K562 (cell line): Measurements from ENCODE around the gene DNAJB6. TPM values are rescaled to one million over a fixed set of nuclear protein-coding genes. Genes with fewer than 3 reads are reported as not detected.

ENCODE experiments used
- ATF1 ChIP-seq, 2 experiments: fragments of 450-650 bp in 1 of 2; IDR thresholded peaks; 2 replicates each; pipeline ENCODE4 v1.6.1; 2016; ENCODE audit warnings: missing compliant biosample characterization in 1 of 2, missing genetic modification characterization in 1 of 2
- HBP1 ChIP-seq: fragments of 450-650 bp; formaldehyde crosslinking; IDR thresholded peaks from 2 replicates; pipeline ENCODE4 v1.4.0; 2022; ENCODE audit warnings: missing genetic modification characterization
- ID3 ChIP-seq, 2 experiments: fragments of 250-450 bp in 1 of 2; fragments of 450-650 bp in 1 of 2; sonication (Bioruptor Pico) in 1 of 2; IDR thresholded peaks; 2 replicates each; pipeline versions ENCODE4 v1.6.1 to v1.8.0; 2016 to 2021; ENCODE audit warnings: mild to moderate bottlenecking in 2 of 2, moderate library complexity in 2 of 2, missing compliant biosample characterization in 1 of 2, missing genetic modification characterization in 1 of 2
- IRF9 ChIP-seq: fragments of 450-650 bp; IDR thresholded peaks from 2 replicates; pipeline ENCODE4 v1.6.1; 2016; ENCODE audit warnings: missing biosample characterization, missing genetic modification characterization
- LARP7 ChIP-seq: fragments of 450-650 bp; IDR thresholded peaks from 2 replicates; pipeline ENCODE4 v1.6.1; 2016
- MITF ChIP-seq: IDR thresholded peaks from 2 replicates; pipeline ENCODE4 v1.6.1; 2014; ENCODE audit warnings: antibody characterized with exemption
- MTA3 ChIP-seq: fragments of 450-650 bp; formaldehyde crosslinking; IDR thresholded peaks from 2 replicates; pipeline ENCODE4 v1.6.1; 2017; ENCODE audit warnings: mild to moderate bottlenecking, borderline replicate concordance
- RBFOX2 ChIP-seq: fragments of 200-400 bp; formaldehyde crosslinking; IDR thresholded peaks from 2 replicates; pipeline ENCODE4 v1.6.1; 2017; ENCODE audit warnings: low read depth, mild to moderate bottlenecking, low read length, moderate library complexity
- RHOXF2B ChIP-seq: fragments of 250-450 bp; sonication (Bioruptor Pico); conservative IDR thresholded peaks from 2 replicates; pipeline ENCODE4 v1.5.1; 2021
- SMARCA5 ChIP-seq: fragments of 450-650 bp; IDR thresholded peaks from 2 replicates; pipeline ENCODE4 v1.6.1; 2016
- TAL1 ChIP-seq: fragments of 450-650 bp; IDR thresholded peaks from 2 replicates; pipeline ENCODE4 v1.6.1; 2016; ENCODE audit warnings: mild to moderate bottlenecking
- TBP ChIP-seq: optimal IDR thresholded peaks from 2 replicates; pipeline ENCODE3; 2011; ENCODE audit warnings: low read depth, low read length, improper control_type of control experiment
- TCF7L2 ChIP-seq: fragments of 150-350 bp; IDR thresholded peaks from 2 replicates; pipeline ENCODE4 v1.6.1; 2016; ENCODE audit warnings: low read depth, mild to moderate bottlenecking, low read length, moderate library complexity
- TFAP4 ChIP-seq: sonication (generic); formaldehyde crosslinking; IDR thresholded peaks from 2 replicates; pipeline ENCODE4 v1.8.0; 2022; ENCODE audit warnings: missing genetic modification reagents, mild to moderate bottlenecking, moderate library complexity, borderline replicate concordance
- VEZF1 ChIP-seq: fragments of 200-800 bp; sonication (Bioruptor generic); IDR thresholded peaks from 2 replicates; pipeline ENCODE4 v1.6.1; 2017; ENCODE audit warnings: missing genetic modification characterization, missing compliant biosample characterization
- ZC3H8 ChIP-seq: fragments of 450-650 bp; IDR thresholded peaks from 2 replicates; pipeline ENCODE4 v1.6.1; 2017
- ZKSCAN8 ChIP-seq: fragments of 200-800 bp; sonication (Bioruptor generic); IDR thresholded peaks from 2 replicates; pipeline ENCODE4 v1.6.1; 2016; ENCODE audit warnings: missing genetic modification characterization, missing compliant biosample characterization
- ZNF639 ChIP-seq, 2 experiments: fragments of 200-800 bp in 1 of 2; sonication (Bioruptor generic) in 1 of 2; sonication (generic) in 1 of 2; formaldehyde crosslinking in 1 of 2; IDR thresholded peaks in 1 of 2; conservative IDR thresholded peaks in 1 of 2; 2 replicates each; pipeline versions ENCODE4 v1.5.0 to v1.6.1; 2016 to 2020; ENCODE audit warnings: missing compliant biosample characterization in 1 of 2, missing genetic modification characterization in 1 of 2, missing genetic modification reagents in 1 of 2
- ZNF778 ChIP-seq: fragments of 450-650 bp; formaldehyde crosslinking; IDR thresholded peaks from 2 replicates; pipeline ENCODE4 v1.4.0; 2020; ENCODE audit warnings: mild to moderate bottlenecking, moderate library complexity
- polyA plus RNA-seq, 8 experiments: library from polyadenylated mRNA; depleted of rRNA in 4 of 8; stranded (reverse) in 5 of 8; unstranded in 3 of 8; fragments of >200 nt; fragmentation: Nextera tagmentation in 2 of 8; fragmentation: Illumina TruSeq in 1 of 8; extraction: Ambion mirVana in 2 of 8; extraction: Trizol in 1 of 8; gene quantifications; 2 replicates each; pipeline versions ENCODE4 v1.2.1 to v1.2.3, GENCODE V29; 2011 to 2014; ENCODE audit warnings: inconsistent platforms in 1 of 8, missing spikeins in 1 of 8
- total RNA-seq, 7 experiments: library from RNA; depleted of rRNA in 6 of 7; stranded (reverse); fragments of >200 nt in 6 of 7; fragmentation: Illumina TruSeq in 2 of 7; extraction: Trizol in 2 of 7; gene quantifications; 2 replicates each; pipeline versions ENCODE4 v1.2.1 to v1.2.3, GENCODE V29; 2011 to 2021; ENCODE audit warnings: low replicate concordance in 1 of 7

DNAJB6 gene
- total and polyA plus RNA-seq, 9 of the 15 experiments (the other 6 are each of a cell fraction or from before 2014, with no cell fraction given): 84.5 to 158 (median 135) TPM

- peak; percentile 45 for TF ChIP-seq VEZF1
- TF ChIP-seq ATF1 (CRISPR knock-in tag; IDR thresholded peaks at IDR 0.05): no peak
- peak; percentile 90 for TF ChIP-seq ATF1 (tag; IDR thresholded peaks at IDR 0.05)
- TF ChIP-seq MITF: peak; percentile 83; the same call in 1 of the 2 replicates
- TF ChIP-seq ZC3H8: no peak
- no peak for TF ChIP-seq LARP7
- no peak for TF ChIP-seq ZNF778 (CRISPR knock-in tag)
- no peak; the same call in 1 of the 2 replicates for TF ChIP-seq HBP1 (CRISPR knock-in tag)
- no peak for TF ChIP-seq ID3 (CRISPR knock-in tag; IDR thresholded peaks at IDR 0.05)
- TF ChIP-seq ID3 (tag; IDR thresholded peaks at IDR 0.05): peak; percentile 59
- peak; percentile 68; the same call in 1 of the 2 replicates for TF ChIP-seq SMARCA5
- TF ChIP-seq ZNF639 (CRISPR knock-in tag; conservative IDR thresholded peaks at IDR 0.05 in 1 of 2, IDR thresholded peaks at IDR 0.05 in 1 of 2): peak in 1 of 2 experiments; percentile 74; a peak in 1 of 4 replicates
- TF ChIP-seq RBFOX2: peak; percentile 34; the same call in 1 of the 2 replicates
- peak; percentile 14 for TF ChIP-seq TBP
- TF ChIP-seq ZKSCAN8: no peak
- peak; percentile 98 for TF ChIP-seq IRF9
- peak; percentile 93 for TF ChIP-seq TFAP4
- TF ChIP-seq RHOXF2B: 0 out of 2 replicates have a peak, but pooled peaks have one; percentile 69
- no peak for TF ChIP-seq TCF7L2
- TF ChIP-seq MTA3: peak; percentile 82
- peak; percentile 27; the same call in 1 of the 2 replicates for TF ChIP-seq TAL1
These were observed 68.2 kb downstream of the DNAJB6 start (continued) for GRCh38 chr7:157404845-157405481.
